NB4 (cell line): ENCODE data around the gene STK35.

Experiments
- CTCF ChIP-seq: IDR thresholded peaks from one replicate; pipeline ENCODE4 v1.5.1; 2012; ENCODE audit warnings: low read depth, low read length
- MAX ChIP-seq: IDR thresholded peaks from 2 replicates; pipeline ENCODE4 v1.6.1; 2011; ENCODE audit warnings: low read depth, low read length
- MYC ChIP-seq: IDR thresholded peaks from 2 replicates; pipeline ENCODE4 v1.6.1; 2011; ENCODE audit warnings: low read depth, low read length
- POLR2A ChIP-seq: IDR thresholded peaks from 2 replicates; pipeline ENCODE4 v1.6.1; 2011; ENCODE audit warnings: mild to moderate bottlenecking; ENCODE audit not compliant: insufficient read length; ENCODE audit errors: extremely low read depth

GRCh38 chr20:2130062-2130591 lies 28.5 kb downstream of the STK35 start:
- no peak for TF ChIP-seq CTCF
- TF ChIP-seq MAX: no peak
- TF ChIP-seq POLR2A: no peak
- no peak for TF ChIP-seq MYC
